Measurements from ENCODE around the gene ADGRF1. TPM values are rescaled to one million over a fixed set of nuclear protein-coding genes. Genes with fewer than 3 reads are reported as not detected.
A peak's percentile ranks its signal among the peaks of the same experiment; 100 is the strongest.

ADGRF1 gene
- total and polyA plus RNA-seq, 10 donors = 0.13 to 1.6 (median 0.32) TPM; not detected in 5

DNA sequence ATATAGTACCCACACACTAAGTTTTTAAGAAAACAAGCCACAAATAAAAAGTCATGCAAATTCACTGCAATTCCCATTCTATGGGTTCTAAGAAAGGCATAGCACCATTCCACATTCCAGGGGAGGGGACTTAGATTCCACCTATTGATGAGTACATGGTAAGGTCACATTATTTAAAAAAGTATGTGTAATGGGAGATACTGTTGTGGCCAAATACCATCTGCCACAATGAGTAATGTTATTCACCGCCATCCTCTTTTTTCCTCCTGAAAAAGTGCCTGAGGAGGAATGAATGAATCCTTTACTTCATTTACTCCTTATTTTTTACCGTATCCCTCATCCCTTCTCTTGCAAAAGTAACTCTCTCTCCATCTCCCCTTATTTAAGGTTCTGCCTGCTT lies 27.0 kb upstream of the ADGRF1 start:
- no peak for DNase-seq
- H3K27me3 ChIP-seq (replicated peaks in 1 of 7) = no peaks in the 10 kb centered on the region
- no peak overlapping the region for H3K27ac ChIP-seq
- no peaks in the 10 kb centered on the region for H3K36me3 ChIP-seq
- H3K4me3 ChIP-seq = no peak overlapping the region
- 89 to 99% (median 94%) methylated on average over 2 of the region's 2 CpGs for WGBS, 5 donors
- no peaks in the 10 kb centered on the region for H3K4me1 ChIP-seq
- TF ChIP-seq POLR2AphosphoS5 (IDR thresholded peaks at IDR 0.05) = no peak
- no peaks in the 10 kb centered on the region for H3K9me3 ChIP-seq
- intact Hi-C loops (cut with DNase I; ENCODE audit: low total_unique reads) = no loop called here

GRCh38 chr6:47066418-47066817 lies 24.3 kb upstream of the ADGRF1 start:
- Histone ChIP-seq H3K4me3 (no peak overlapping the region), H3K27ac (no peak overlapping the region), H3K36me3 (no peaks in the 10 kb centered on the region), H3K27me3 (replicated peaks in 1 of 7) (no peaks in the 10 kb centered on the region), H3K4me1 (peaks cover 0 to 6% (median 0%) of the 10 kb centered on the region in 6 donors), H3K9me3 (peaks cover 0 to 4% (median 0%) of the 10 kb centered on the region in 8 donors)
- TF ChIP-seq CTCF (IDR thresholded peaks at IDR 0.05 in 8 of 11, conservative IDR thresholded peaks at IDR 0.05 in 3 of 11) (no peak), POLR2AphosphoS5 (IDR thresholded peaks at IDR 0.05) (no peak), POLR2A (IDR thresholded peaks at IDR 0.05) (no peak)
- intact Hi-C loops (cut with DNase I; ENCODE audit: low total_unique reads) = no loop called here
- DNase-seq = no peak
- 80 to 100% (median 85%) methylated on average over 1 of the region's 1 CpG for WGBS, 5 donors

GRCh38 chr6:47064274-47064673 lies 22.1 kb upstream of the ADGRF1 start:
- no peaks in the 10 kb centered on the region for H3K27me3 ChIP-seq (replicated peaks in 1 of 7)
- H3K27ac ChIP-seq = no peak overlapping the region
- H3K4me3 ChIP-seq = no peak overlapping the region
- no peak for DNase-seq
- peaks cover 0 to 9% (median 1%) of the 10 kb centered on the region in 6 donors for H3K4me1 ChIP-seq
- 66 to 83% (median 79%) methylated on average over 2 of the region's 2 CpGs for WGBS, 5 donors
- intact Hi-C loops (cut with DNase I; ENCODE audit: low total_unique reads) = no loop called here
- no peak for TF ChIP-seq CTCF (IDR thresholded peaks at IDR 0.05 in 8 of 11, conservative IDR thresholded peaks at IDR 0.05 in 3 of 11)
- TF ChIP-seq POLR2AphosphoS5 (IDR thresholded peaks at IDR 0.05) = no peak
- TF ChIP-seq POLR2A (IDR thresholded peaks at IDR 0.05) = no peak
- H3K36me3 ChIP-seq = no peaks in the 10 kb centered on the region
- peaks cover 0 to 4% (median 0%) of the 10 kb centered on the region in 8 donors for H3K9me3 ChIP-seq

GRCh38 chr6:47062346-47062745 lies 20.2 kb upstream of the ADGRF1 start:
- no peak overlapping the region for H3K4me3 ChIP-seq
- H3K4me1 ChIP-seq = peaks cover 0 to 9% (median 1%) of the 10 kb centered on the region in 6 donors
- TF ChIP-seq POLR2AphosphoS5 (IDR thresholded peaks at IDR 0.05) (no peak), CTCF (IDR thresholded peaks at IDR 0.05 in 8 of 11, conservative IDR thresholded peaks at IDR 0.05 in 3 of 11) (no peak), POLR2A (IDR thresholded peaks at IDR 0.05) (no peak)
- 68 to 75% (median 72%) methylated on average over 5 of the region's 5 CpGs for WGBS, 5 donors
- H3K9me3 ChIP-seq = peaks cover 0 to 4% (median 0%) of the 10 kb centered on the region in 8 donors
- no peak for DNase-seq
- peak overlapping the region in 6 of 8 donors; percentile 52 to 69 (median 62) for H3K27ac ChIP-seq
- intact Hi-C loops (cut with DNase I; ENCODE audit: low total_unique reads) = no loop called here
- no peaks in the 10 kb centered on the region for H3K36me3 ChIP-seq
- H3K27me3 ChIP-seq (replicated peaks in 1 of 7) = no peaks in the 10 kb centered on the region
